ENCODE measurements around the gene OPCML.

OPCML gene

DNA sequence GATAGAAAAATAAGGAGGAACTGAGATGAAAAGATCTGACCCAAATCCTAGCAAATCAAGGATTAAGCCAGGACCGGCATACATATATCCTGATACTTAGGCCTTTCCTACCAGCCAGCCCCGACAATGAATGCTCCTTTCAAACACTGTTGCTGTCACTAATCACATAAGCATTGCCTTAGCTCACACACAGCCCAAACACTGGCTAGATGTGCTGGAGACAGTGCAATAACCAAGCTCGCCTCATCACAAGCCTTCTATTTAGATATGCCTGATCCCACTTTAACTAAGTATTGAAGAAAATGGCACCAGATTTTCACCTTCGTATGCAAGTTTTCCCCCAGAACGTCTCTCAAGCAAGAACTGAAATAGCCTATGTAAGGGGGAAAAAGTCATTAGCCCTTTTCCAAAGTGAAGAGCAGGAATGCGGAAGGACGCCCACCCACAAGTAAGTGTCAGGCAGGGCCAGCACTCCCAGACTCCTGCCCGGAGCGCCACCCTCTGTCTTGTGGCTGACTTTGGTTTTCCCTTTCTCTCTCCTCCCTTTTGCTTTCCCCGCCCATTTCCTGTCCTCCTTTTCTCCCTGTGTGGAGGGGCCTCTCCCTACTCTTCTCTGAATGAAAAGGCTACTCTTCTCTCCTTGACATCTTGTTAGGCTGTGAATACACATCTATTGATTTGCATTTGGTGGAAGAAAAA, 8.9 kb upstream of the OPCML start:
- DNase-seq (ENCODE audit: low read depth in 2 of 2), result no peak

GRCh38 chr11:133536198-133536597, 3.9 kb upstream of the OPCML start:
- no peak for DNase-seq (ENCODE audit: low read depth in 2 of 2)

DNA sequence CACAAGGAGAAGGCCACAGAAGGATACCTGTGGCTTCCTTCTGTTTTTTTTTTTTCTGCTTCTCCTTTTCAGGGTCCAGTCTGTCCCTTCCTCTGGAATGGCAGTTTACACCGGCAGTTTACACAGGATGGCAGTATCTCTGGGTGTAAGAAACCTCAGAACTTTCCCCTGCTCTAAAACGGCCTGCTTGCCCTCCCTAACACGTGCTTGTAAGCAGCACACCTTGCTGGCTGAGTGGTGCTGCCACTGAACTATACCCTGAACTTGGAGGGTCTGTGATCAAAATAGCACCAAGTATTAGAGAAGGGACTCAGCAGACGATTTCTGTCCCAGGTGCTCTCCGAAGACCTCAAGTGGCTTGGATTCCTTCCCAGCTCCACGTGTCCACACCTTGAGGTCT, 904 bp upstream of the OPCML start:
- DNase-seq (ENCODE audit: low read depth in 2 of 2), result no peak

GRCh38 chr11:133531458-133531857, 843 bp downstream of the OPCML start:
- no peak for DNase-seq (ENCODE audit: low read depth in 2 of 2)

DNA sequence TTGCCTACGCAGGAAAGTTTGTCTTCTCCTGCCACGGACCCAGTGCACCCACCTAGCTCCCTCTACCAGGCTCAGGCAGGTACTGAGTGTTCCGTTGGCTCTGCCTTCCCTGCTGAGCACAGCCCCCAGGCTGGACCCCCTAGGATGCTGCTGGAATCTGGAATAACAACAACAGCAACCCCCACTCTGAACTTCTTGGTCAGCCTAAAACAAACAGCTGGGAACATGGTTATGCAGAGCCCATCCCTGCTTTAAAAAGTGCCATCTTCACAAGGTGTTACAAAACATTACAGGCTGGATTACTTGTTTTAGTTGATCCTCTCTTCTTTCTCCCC, 1.8 kb downstream of the OPCML start:
- DNase-seq (ENCODE audit: low read depth in 2 of 2), result no peak

- DNase-seq (ENCODE audit: low read depth in 2 of 2), result no peak
These were observed 2.3 kb downstream of the OPCML start for GRCh38 chr11:133529807-133530500.

GRCh38 chr11:133526790-133527189, 5.5 kb downstream of the OPCML start:
- DNase-seq (ENCODE audit: low read depth in 2 of 2), result no peak

DNA sequence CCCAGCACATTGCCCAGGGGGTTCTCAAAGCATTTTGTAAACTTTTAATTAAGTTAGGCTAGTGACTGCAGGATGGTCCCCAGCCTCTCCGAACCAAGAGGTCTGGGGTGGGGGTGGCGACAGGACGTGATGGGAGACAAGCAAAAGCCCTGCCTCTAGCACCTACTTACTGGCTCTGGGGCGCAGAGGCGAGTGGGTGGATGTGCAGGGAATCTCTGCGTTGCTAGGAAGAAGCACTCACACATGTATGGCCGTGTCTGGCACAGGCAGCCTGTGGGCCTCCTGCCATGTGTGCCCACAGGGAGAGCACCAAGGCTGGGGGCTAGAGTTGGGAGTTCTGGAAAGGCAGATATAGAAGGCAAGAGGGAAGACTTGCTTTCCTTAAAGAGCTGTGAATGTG, 6.3 kb downstream of the OPCML start:
- DNase-seq (ENCODE audit: low read depth in 2 of 2), result no peak

DNA sequence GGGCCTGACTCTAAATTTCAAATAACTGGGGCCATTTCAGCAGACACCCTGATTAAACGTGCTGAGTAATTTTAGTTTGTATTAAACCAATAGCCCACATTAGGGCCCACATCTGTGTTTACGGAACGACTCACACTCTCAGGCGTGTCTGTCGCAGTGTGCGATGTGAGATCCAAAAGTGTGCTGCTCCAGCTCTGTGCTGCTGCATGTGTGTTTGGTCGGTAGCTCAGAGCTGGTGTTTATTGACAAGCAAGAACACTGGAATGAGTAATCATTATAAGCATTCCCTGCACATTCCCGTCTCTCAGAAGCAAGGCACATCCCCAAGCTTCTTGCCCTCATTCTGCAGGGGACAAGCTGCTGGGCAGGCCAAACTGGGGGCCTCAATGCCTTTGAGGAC, 7.8 kb downstream of the OPCML start:
- no peak for DNase-seq (ENCODE audit: low read depth in 2 of 2)

- no peak for DNase-seq (ENCODE audit: low read depth in 2 of 2)
These were observed 10.0 kb downstream of the OPCML start for GRCh38 chr11:133522344-133522743.

GRCh38 chr11:133521502-133521901, 10.8 kb downstream of the OPCML start:
- no peak for DNase-seq (ENCODE audit: low read depth in 2 of 2)

DNA sequence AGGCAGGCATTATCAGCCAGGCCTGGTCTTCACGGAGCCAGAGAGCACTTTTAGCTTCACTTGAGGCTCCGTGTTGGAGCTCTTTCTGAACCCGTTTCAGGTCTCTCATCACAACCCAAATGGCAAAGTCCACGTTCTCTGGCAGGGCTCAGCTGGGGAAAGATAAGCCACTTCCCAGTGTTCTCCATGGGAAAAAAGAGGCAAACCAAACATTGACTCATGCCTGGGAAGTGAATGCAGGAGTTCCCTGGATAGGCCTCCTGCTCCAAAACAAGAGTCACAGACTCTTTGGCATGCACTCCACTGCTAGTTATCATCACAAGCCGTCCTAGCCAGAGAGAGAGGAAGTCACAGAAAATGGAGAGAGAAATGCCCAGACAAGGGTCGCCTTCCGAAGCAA, 11.6 kb downstream of the OPCML start:
- DNase-seq (ENCODE audit: low read depth in 2 of 2), result no peak

DNA sequence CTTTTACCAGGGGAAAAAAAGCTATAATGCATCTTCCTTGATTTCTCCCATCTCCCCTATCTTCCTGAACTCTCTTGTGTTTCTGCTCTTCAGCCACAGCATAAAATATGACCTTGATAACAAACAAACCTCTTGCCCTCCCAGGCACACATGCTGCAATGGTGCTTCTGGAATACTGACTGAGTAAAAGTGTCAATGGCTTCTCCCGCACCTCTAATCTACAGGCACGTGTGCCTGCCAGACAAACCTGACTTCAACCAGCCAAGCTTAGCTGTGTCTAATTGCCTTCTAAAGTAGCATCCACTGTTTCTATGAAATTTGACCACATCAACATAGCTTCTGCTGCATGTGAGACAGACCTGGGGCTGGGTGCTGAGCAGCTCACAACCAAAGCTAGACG, 12.7 kb downstream of the OPCML start:
- DNase-seq (ENCODE audit: low read depth in 2 of 2), result no peak

DNA sequence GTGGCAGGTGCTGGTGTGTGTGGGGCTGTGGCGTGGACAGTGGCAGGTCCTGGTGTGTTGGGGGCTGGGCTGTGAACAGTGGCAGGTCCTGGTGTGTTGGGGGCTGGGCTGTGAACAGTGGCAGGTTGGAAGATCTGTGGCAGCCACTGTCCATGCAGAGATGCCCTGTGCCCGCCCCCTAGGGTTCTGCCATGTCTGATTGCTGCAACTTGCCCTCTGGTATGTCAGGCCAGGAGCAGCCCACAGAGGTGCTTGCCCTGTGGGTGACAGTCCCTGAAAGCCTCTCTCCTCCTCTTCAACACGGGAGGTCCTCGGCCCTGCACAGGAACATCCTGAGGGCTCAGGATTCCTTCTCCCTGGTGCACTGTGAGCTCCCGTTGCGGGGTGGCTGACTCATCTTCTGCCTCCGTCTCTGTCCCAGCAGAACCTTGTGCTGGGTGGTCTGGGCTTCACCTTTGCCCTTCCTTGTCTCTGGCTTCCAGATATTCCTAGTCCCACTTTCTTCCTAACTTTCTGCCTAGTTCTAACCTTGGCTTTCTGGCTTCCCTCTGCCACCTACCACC, 13.5 kb downstream of the OPCML start:
- DNase-seq (ENCODE audit: low read depth in 2 of 2), result no peak

DNA sequence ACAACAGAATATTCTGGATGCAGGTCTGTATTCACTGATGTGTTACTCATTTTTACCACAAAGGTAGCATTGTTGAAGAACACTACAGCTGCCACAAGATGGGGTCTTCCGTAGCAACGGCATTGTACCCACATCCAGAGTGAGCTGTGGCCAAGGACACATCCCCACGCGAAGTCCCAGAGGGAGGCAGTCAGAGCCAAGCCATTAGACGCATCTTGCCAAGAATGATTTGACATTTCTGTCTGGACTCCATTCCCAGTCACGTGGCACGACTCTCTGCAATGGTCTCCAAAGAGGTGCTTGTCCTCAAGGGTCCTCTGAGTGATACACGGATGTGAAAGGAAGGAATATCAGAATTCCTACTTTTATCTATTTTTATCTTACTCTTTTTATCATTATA, 15.5 kb downstream of the OPCML start:
- DNase-seq (ENCODE audit: low read depth in 2 of 2), result no peak

- DNase-seq (ENCODE audit: low read depth in 2 of 2), result no peak
These were observed 17.2 kb downstream of the OPCML start for GRCh38 chr11:133515107-133515506.

DNA sequence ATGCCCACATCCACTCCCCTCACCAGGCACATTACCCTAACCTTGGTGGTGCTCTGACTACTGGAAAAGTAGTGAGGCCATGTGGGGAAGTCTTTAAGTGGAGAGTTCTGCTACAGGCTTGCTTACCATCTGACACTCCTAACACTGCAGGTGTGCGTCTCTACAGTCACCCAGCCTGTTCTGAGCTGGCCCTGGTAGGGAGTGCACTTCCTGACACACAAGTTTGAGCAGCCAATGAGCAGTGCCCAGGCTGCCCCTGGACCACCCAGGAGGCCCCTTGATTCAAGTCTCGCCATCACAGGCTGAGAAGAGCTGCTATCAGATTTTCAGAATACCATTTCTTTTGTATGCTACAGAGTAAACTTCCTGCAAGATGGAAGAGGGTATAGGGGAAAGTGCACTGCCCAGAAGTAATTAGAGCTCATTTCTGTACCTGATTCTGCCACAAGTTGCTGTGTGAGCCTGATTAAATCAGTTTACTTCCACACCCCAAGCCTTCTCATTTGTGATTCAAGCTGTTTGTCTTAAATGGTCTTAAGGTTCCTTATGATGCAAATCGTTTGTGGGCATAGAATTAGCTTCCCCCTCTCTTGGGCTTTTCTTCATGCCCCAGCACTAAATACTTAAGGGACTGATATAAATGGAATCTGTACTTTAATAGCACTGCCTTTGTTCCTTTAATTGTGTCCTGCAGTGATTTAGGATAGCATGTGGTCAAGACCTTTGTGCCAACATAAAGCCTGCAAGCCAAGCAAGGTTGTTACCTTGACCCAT, 22.2 kb downstream of the OPCML start:
- no peak for DNase-seq (ENCODE audit: low read depth in 2 of 2)

- DNase-seq (ENCODE audit: low read depth in 2 of 2), result no peak
These were observed 23.8 kb downstream of the OPCML start for GRCh38 chr11:133508468-133508867.

GRCh38 chr11:133507185-133507584, 25.1 kb downstream of the OPCML start:
- no peak for DNase-seq (ENCODE audit: low read depth in 2 of 2)

DNA sequence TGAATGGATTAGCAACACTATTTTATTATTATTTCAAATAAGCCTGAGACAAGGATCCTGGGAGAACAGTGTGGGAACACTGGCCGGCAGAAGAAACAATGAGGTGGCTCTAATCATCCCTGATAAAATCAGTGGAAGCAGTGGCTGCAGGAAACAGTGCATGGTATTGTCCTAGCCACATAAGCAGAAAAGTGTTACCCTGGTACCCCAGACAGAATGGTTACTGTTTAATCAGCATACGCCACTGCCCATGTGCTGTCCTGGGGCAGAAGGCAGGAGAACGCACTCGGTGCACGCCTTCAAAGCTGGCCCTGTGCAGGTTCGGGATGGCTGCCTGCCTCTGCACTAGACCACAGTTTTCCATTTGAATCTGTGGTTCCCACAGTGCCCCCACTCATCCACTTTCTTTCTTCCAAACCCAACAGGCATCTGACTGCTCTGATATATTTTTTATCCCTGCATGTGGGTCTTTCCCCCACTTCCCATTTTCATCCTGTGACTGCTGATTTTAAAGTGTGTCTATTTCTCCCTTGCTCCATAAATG, 25.7 kb downstream of the OPCML start:
- DNase-seq (ENCODE audit: low read depth in 2 of 2), result no peak

DNA sequence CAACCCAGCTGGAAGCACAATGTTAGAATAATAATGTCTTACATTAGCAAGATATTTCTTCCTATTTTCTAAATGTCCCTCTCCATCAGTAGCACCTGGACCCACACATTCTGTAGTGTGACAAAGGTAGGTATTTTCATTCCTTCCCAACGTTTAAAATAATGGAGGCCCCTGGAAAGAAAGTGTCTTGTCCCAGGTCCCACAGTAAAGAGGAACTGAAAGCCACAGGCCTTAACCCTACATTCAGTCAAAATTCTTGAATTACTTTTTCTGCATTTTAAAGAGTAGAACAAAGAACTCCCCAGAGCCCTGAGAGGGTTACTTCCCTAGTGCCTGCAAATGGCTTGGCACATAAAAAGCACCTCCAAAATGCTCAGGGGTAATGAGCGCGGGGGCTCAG, 26.3 kb downstream of the OPCML start:
- DNase-seq (ENCODE audit: low read depth in 2 of 2), result no peak

- no peak for DNase-seq (ENCODE audit: low read depth in 2 of 2)
These were observed 27.4 kb downstream of the OPCML start for GRCh38 chr11:133504906-133505305.
